ENCODE measurements around the gene ROR1. TPM values are rescaled to one million over a fixed set of nuclear protein-coding genes. Genes with fewer than 3 reads are reported as not detected.

Gene ROR1
- polyA plus RNA-seq, 1 of the 3 experiments (the other 2 are of a cell fraction), result 4.0 TPM

- H3K27ac ChIP-seq (ENCODE audit: low read depth in 2 of 2, low read length in 1 of 2), result no peak overlapping the region
- peaks cover 3 to 5% of the 10 kb centered on the region in 2 experiments for H3K36me3 ChIP-seq (replicated peaks in 1 of 2; ENCODE audit: control insufficient read depth in 1 of 2, insufficient read depth in 2 of 2, low read length in 1 of 2)
- no peaks in the 10 kb centered on the region for H4K20me1 ChIP-seq (ENCODE audit: insufficient read depth)
- H3K79me2 ChIP-seq (ENCODE audit: insufficient read depth), result no peaks in the 10 kb centered on the region
- ChIA-PET POLR2A (no interaction called here), CTCF (interaction anchor here (0.7 to 9.5 kb wide), 3 partner anchors 29 to 475 kb away, joined by 3 to 49 read pairs (median 3); no protein-coding TSS in a partner anchor)
- H3K9ac ChIP-seq, result no peak overlapping the region
- no peaks in the 10 kb centered on the region for H3K27me3 ChIP-seq (ENCODE audit: insufficient read depth)
- DNase-seq, result no peak
- no peak overlapping the region for H3K4me3 ChIP-seq (ENCODE audit: low read depth in 2 of 2, low read length in 1 of 2)
- H3F3A ChIP-seq (replicated peaks; ENCODE audit: insufficient read depth), result peaks cover 11% of the 10 kb centered on the region
- no peaks in the 10 kb centered on the region for H3K9me3 ChIP-seq
- 91% methylated on average over 2 of the region's 2 CpGs for WGBS (ENCODE audit: low lambda C conversion rate)
- H3K9me2 ChIP-seq, result no peaks in the 10 kb centered on the region
- no peak overlapping the region for H3K4me2 ChIP-seq
- H3K4me1 ChIP-seq (ENCODE audit: control insufficient read depth in 1 of 2, insufficient read depth in 2 of 2, low read depth in 1 of 2, low read length in 1 of 2), result peaks cover 11 to 26% of the 10 kb centered on the region in 2 experiments; a peak in 3 of 4 replicates
- H2AFZ ChIP-seq (ENCODE audit: low read depth), result no peak overlapping the region
- TF ChIP-seq POLR2AphosphoS5 (IDR thresholded peaks at IDR 0.05; ENCODE audit: low read depth, low read length), result no peak
- no peak for TF ChIP-seq USF1 (IDR thresholded peaks at IDR 0.05; ENCODE audit: borderline replicate concordance, low read depth)
- no peak for TF ChIP-seq ELF1 (IDR thresholded peaks at IDR 0.05)
- TF ChIP-seq TAF1 (IDR thresholded peaks at IDR 0.05; ENCODE audit: borderline replicate concordance, low read depth, low read length), result no peak
- no peak for TF ChIP-seq EZH2phosphoT487 (IDR thresholded peaks at IDR 0.05; ENCODE audit: borderline replicate concordance, low read depth)
- TF ChIP-seq GATA2 (CRISPR knock-in tag; IDR thresholded peaks at IDR 0.05), result no peak
- no peak for TF ChIP-seq MXI1 (IDR thresholded peaks at IDR 0.05; ENCODE audit: low read depth, low read length)
- no peak for TF ChIP-seq FOXM1 (IDR thresholded peaks at IDR 0.05; ENCODE audit: low read depth)
- TF ChIP-seq, protein P1, sequence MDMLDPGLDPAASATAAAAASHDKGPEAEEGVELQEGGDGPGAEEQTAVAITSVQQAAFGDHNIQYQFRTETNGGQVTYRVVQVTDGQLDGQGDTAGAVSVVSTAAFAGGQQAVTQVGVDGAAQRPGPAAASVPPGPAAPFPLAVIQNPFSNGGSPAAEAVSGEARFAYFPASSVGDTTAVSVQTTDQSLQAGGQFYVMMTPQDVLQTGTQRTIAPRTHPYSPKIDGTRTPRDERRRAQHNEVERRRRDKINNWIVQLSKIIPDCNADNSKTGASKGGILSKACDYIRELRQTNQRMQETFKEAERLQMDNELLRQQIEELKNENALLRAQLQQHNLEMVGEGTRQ (IDR thresholded peaks at IDR 0.05; ENCODE audit: borderline replicate concordance, low read depth, low read length), result no peak
- TF ChIP-seq MEF2A (IDR thresholded peaks at IDR 0.05; ENCODE audit: borderline replicate concordance, low read depth), result no peak
- no peak for TF ChIP-seq GABPA (IDR thresholded peaks at IDR 0.05; ENCODE audit: low read depth)
- TF ChIP-seq NFIC (IDR thresholded peaks at IDR 0.05; ENCODE audit: borderline replicate concordance), result no peak
Measured at GRCh38 chr1:64167176-64167575, 393.4 kb downstream of the ROR1 start.

DNA sequence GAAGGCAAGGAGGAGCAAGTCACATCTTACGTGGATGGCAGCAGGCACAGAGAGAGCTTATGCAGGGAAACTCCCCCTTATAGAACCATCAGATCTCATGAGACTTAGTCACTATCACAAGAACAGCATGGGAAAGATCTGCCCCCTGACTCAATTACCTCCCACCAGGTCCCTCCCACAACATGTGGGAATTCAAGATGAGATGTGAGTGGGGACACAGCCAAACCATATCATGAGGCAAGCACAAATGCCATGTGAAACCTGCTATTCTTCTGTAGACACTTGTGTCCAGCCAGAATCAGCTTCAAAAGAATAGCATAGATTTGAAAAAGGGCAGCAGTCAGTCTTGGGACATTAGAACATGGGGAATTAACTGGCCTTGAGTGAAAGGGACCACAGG, 397.4 kb downstream of the ROR1 start:
- no peaks in the 10 kb centered on the region for H3K27me3 ChIP-seq (ENCODE audit: insufficient read depth)
- no peak overlapping the region; a peak in 1 of 4 replicates for H3K4me3 ChIP-seq (ENCODE audit: low read depth in 2 of 2, low read length in 1 of 2)
- H3F3A ChIP-seq (replicated peaks; ENCODE audit: insufficient read depth), result peaks cover 20% of the 10 kb centered on the region
- 92% methylated on average over 1 of the region's 1 CpG for WGBS (ENCODE audit: low lambda C conversion rate)
- H2AFZ ChIP-seq (ENCODE audit: low read depth), result peak overlapping the region; percentile 71; the same call in 1 of the 2 replicates
- H3K4me2 ChIP-seq, result peak overlapping the region; percentile 51; the same call in 1 of the 2 replicates
- POLR2A ChIA-PET, result interaction anchor here (1.0 kb wide), 1 partner anchor 414 kb away, joined by 5 read pairs; no protein-coding TSS in a partner anchor
- H4K20me1 ChIP-seq (ENCODE audit: insufficient read depth), result no peaks in the 10 kb centered on the region
- DNase-seq, result no peak
- CTCF ChIA-PET, result interaction anchor here (0.6 to 3.1 kb wide), 9 partner anchors 20 to 647 kb away, joined by 3 to 15 read pairs (median 4); no protein-coding TSS in a partner anchor
- H3K9ac ChIP-seq, result no peak overlapping the region
- H3K36me3 ChIP-seq (replicated peaks in 1 of 2; ENCODE audit: control insufficient read depth in 1 of 2, insufficient read depth in 2 of 2, low read length in 1 of 2), result peaks cover 2 to 15% of the 10 kb centered on the region in 2 experiments
- H3K9me2 ChIP-seq, result no peaks in the 10 kb centered on the region
- no peaks in the 10 kb centered on the region for H3K9me3 ChIP-seq
- no peaks in the 10 kb centered on the region for H3K79me2 ChIP-seq (ENCODE audit: insufficient read depth)
- peaks cover 33 to 42% of the 10 kb centered on the region in 2 experiments for H3K4me1 ChIP-seq (ENCODE audit: control insufficient read depth in 1 of 2, insufficient read depth in 2 of 2, low read depth in 1 of 2, low read length in 1 of 2)
- peak overlapping the region; percentile 91 to 100 for H3K27ac ChIP-seq (ENCODE audit: low read depth in 2 of 2, low read length in 1 of 2)
- no peak for TF ChIP-seq FOSL2 (IDR thresholded peaks at IDR 0.05; ENCODE audit: borderline replicate concordance, low read depth)
- TF ChIP-seq ELF1 (IDR thresholded peaks at IDR 0.05), result no peak
- no peak for TF ChIP-seq FOXJ3 (CRISPR knock-in tag; IDR thresholded peaks at IDR 0.05)
- TF ChIP-seq, protein P2, sequence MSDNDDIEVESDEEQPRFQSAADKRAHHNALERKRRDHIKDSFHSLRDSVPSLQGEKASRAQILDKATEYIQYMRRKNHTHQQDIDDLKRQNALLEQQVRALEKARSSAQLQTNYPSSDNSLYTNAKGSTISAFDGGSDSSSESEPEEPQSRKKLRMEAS (IDR thresholded peaks at IDR 0.05; ENCODE audit: low read depth), result no peak
- TF ChIP-seq EZH2phosphoT487 (IDR thresholded peaks at IDR 0.05; ENCODE audit: borderline replicate concordance, low read depth), result no peak
- no peak for TF ChIP-seq RXRA (IDR thresholded peaks at IDR 0.05; ENCODE audit: borderline replicate concordance, low read depth)
- TF ChIP-seq RAD21 (IDR thresholded peaks at IDR 0.05; ENCODE audit: low read length), result no peak
- no peak for TF ChIP-seq MEF2A (IDR thresholded peaks at IDR 0.05; ENCODE audit: borderline replicate concordance, low read depth)
- no peak for TF ChIP-seq NRF1 (IDR thresholded peaks at IDR 0.05; ENCODE audit: low read depth, low read length)
- TF ChIP-seq IRF3 (IDR thresholded peaks at IDR 0.05; ENCODE audit: low read depth, low read length), result no peak
- no peak for TF ChIP-seq TAF1 (IDR thresholded peaks at IDR 0.05; ENCODE audit: borderline replicate concordance, low read depth, low read length)
- TF ChIP-seq, protein P1 (IDR thresholded peaks at IDR 0.05; ENCODE audit: borderline replicate concordance, low read depth, low read length), result no peak
- no peak for TF ChIP-seq YY1 (IDR thresholded peaks at IDR 0.05; ENCODE audit: low read depth)
- no peak for TF ChIP-seq SMC3 (IDR thresholded peaks at IDR 0.05; ENCODE audit: low read depth, low read length)
- TF ChIP-seq JUND (IDR thresholded peaks at IDR 0.05), result no peak
- TF ChIP-seq CHD2 (IDR thresholded peaks at IDR 0.05; ENCODE audit: low read length, partially characterized antibody), result no peak
- TF ChIP-seq RCOR1 (IDR thresholded peaks at IDR 0.05; ENCODE audit: low read length), result no peak
